NCI-H526 (cell line): ENCODE measurements around the gene KRT74.

Experiments used
- DNase-seq, 2 experiments: peaks; one replicate each; lab custom pipeline; 2025; lab: John Stamatoyannopoulos, UW

The KRT74 gene

DNA sequence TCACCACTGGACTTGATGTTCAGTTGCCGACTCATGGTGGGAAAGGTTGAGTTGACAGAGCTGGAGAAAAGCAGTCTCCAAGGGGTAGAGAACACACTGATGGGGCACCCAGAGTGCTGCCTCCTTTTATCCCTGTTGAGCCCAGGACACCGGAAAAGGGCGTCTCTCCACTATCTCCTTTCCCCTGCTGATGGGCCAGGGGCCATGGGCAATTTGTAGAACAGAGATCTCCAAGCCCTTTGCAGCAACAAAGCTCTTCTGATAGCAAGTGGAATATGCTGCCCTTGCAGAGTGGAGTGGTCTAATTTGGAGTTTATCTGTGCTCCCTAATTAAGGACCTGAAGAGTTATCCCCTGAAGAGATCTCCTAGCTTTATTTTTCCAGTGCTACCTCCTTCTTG, at the start of gene KRT74:
TSS of gene KRT74 (minus strand) at position 101 of the 400 bp plus-strand sequence. CDS start at position 35, 66 bp downstream.
- DNase-seq: no peak

DNA sequence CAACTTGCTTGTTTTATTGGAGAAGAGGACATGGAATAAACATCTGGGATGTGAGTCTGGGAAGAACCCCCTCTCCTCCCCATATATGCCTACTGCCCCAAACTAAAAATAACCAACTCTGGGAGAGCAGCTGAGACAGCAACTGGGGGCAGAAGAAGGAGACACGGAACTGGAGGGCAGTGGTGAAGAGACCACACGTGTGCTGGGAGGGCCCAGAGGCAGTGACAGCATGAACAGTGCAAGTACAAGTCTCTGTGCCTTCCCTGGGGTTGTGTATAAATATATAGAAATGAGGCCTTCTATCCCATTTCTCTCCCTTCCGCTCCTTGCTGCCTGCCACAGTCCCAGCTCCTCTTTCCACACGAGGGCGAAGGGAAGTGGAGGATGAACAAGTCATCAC, 48.7 kb upstream of the KRT74 start:
- DNase-seq: no peak

DNA sequence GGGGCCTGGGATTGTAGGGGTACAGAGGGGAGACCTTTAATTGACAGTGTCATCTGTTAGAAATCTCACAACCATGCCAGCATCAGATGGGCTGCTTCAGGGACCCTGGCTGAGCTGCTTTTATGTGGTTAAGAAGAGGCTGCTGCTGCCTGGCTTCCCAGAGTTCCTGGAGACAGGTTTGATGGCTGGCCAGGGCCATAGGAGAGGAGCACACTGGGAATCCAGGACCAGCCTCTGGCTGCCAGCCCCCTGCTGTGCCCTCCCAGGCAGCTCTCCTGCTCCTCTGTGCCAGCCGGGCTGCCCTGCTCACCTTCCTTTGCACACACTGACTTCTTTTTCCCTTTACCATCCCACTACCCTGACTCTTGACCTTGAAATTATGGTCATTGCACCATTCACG, 45.2 kb upstream of the KRT74 start:
- DNase-seq: no peak

DNA sequence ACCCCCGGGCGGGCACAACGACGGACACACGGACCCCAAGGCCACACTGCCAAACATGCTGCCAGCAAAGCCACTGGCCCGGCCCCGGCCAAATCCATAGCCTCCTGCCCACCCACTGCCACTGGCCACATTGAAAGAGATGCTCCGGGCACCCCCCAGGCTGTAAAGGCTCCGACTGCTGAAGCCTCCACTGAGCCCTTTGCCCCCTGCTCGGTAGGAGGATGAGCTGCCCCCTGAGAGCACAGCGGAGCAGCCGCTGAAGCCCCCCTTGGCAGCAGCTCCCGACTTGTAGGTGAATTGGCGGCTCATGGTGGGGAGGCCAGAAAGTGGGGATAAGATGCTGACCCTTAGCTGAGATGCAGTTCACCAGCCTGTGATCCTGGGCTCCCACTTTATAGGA, 44.6 kb upstream of the KRT74 start, which contains the start of gene KRT73:
TSS of gene KRT73 (minus strand) at position 344 of the 400 bp plus-strand sequence. CDS start at position 309, 35 bp downstream.
- DNase-seq: no peak

DNA sequence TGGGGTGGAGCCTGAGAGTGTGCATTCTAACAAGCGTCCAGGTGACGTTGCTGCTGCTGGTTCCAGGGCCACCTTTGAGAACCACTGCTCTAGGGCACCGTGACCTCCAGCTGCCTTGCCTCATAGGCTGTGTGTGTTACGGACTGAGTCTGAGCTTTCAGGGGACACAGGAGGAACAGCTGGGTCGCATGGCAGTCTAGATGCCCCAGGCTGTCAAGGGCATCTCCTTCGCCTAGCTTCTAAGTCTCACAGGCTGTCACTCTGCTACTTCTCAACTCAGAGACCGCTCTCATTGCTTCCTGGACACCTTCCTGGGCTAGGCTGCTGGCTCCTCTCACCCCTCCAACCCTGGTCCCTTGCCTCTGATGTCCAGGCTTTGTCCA, 43.8 kb upstream of the KRT74 start:
- no peak for DNase-seq

DNA sequence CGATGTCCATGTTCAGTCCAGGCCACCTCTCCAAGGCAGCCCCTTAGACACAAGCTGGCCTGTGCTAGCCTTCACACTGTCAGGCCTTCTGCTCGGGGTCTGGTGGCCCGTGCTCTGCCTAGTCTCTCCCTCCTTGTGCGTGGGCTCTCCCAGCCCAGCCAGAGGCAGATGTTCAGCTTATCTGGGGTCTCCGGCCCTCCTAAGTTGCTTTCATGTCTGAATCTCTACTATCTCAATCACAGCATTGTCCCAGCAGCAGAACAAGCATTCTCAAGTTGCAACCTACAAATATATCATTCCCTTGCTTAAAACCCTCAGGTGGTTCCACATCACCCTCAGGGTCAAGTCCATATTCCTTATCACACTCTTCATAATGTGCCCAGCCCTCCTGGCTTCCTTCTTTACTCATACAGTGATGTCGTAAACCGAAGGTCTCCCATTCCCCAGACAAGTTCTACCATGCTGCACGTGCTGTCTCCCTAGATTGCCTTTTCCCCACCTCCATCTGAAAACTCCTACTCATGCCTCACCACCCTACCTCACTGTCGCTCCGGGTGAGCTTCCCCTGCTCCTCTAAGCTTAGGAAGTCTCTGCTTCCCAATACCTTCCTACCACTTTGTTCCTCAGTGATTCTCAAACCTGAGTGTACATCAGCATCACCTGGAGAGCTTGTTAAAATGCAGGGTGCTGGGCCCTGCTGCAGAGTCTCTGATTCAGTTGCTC, 43.2 kb upstream of the KRT74 start:
- no peak for DNase-seq

DNA sequence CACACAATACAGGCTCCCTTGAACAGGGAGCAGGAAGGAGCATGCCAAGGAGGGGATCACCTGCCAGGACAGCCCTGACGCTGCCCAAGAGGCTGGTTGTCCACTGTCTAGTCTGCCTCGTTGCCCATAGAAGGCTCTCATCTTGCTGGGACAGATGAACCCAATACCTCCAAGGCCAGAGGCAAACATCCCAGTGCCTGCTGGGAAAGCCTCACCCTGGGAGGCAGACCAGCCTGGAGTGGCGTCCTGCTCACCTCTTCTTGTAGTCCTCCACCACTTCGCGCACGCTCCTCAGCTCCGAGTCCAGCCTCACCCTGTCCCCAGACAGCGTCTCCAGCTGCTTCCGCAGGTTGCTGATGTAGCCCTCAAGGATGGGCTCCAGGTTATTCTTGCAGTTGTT, 42.3 kb upstream of the KRT74 start:
- DNase-seq: no peak

DNA sequence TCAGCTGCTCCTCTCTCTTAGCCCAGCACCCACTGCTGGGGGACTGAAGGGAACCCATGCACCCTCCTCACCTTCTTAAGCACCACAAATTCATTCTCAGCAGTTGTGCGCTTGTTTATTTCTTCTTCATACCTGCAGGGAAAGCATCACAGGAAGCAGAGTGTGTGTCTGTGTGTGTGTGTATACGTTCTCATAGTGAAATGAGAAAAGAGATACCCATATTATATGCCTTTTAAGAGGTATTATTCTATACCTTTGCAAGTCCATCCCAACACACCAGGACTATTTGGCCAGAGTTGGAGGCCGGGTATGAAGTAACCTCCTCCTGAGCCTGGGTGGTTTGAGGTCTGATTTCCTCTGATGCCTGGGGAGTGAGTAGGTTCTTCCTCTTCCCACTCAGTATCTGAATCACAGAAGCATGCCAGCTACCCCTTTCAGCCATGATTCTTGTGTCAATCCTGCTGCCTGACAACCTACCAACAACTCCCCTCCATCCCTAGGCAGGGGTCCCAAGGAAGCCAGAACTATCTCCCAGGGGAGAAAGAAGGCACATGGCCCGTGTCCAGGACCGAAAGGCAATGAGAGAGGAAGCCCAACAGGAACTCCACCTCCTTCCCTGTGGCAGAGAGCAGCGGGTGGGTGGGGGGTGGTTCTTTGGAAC, 41.7 kb upstream of the KRT74 start:
- DNase-seq: no peak

DNA sequence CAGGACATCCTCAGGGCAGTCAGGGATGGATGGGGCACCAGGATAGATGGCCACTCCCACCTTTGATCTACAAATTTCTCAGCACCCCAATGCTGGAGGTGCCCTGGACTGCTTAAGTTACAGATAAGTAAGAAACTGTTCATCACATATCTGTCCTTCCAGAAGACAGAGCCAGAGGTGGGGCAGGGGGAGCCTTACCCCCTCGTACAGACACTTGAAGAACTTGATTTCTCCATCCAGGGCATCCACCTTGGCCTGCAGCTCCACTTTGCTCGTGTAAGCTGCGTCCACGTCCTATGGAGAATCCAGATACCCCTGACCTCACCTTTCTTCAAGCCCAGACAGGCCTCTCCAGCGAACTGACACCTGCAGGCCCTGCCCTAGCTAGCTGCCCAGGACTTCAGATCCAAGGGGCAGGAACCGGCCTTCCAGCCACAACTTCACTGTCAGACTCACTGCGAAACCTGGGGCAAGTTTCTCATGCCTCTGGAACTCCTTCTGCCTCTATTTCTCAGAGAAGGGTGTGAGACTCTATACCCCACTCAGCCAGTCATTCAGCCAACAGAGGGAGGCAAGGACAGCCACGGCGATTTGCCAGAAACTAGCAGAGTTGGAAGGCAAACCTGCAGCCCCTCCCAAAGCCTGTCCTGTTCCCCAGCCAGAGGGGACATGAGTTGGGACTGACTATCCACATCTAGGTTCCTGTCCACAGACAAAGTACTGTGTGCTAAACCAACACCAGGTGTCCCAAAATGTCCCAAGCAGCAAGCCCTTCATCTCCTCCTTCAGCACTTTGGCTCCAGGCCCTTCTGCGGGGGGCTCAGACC, 41.0 kb upstream of the KRT74 start:
- no peak for DNase-seq

DNA sequence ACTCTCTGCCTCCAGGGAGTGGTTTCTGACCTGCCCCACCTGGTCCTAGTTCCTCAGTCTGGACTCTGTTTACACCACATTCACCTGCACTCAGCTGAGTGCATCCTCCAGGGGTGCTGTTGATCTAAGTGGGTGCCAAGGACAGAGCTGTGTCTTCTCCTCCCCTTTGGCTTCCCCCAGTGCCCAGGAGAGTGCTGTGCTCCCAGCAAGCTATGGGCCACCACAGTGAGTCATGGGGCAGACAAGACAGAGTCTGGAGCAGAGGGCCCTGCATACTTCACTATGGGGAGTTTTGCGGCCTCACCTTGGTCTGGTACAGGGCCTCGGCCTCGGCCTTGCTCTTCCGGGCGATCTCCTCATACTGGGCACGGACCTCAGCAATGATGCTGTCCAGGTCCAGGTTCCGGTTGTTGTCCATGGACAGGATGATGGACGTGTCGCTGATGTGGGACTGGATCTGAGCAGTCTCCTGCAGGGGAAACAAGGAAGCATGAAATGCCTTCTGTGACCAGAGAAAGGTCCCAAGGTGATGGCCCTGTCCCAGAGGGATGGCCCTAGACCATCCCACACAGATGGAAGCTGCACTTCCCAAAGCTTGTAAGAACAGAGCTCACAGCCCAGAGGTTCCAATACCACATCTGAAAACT, 39.9 kb upstream of the KRT74 start:
- no peak for DNase-seq

DNA sequence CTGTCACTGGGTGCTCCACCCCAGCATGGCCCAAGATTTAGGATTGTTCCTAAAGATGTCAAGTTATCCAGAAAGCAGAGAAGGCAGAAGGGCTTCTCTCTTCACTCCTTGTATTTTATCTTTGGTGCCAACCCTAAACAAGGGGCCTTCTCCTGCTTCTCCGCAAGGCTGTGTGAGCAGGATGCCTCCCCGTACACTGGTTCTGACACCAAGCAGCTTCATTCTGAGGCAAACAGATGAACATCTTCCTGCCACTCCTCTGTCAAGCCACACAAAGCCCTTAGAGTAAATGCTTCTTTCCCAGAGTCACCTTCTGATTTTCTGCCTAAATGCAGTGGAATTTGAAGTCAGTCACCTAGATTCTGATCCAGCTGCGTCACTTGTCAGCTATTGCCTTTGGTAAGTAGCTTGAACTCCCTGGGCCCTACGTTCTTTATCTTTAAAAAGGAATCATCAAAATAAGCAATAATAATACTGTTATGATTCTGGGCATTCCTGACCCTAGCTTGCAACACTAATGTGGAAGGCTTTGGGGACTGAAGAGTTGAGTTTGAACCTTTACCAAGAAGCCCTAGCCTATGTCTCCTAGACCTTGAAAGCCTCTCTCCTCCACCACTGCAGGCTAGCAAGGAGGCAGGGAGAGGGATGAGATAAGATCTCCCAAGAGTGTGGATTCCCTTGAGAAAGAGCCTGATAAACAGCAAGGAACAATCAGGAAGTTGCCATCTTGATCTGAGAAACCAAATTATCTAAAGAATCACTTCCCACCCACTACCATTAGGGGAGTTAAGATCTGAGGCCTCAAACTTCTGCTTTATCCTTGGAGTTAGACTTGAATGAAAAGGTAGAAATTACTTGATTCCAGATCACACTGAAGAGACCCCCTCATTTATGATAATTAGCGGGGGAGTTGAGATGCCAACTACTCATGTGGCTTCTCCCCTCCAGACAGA, 39.1 kb upstream of the KRT74 start:
- no peak for DNase-seq

DNA sequence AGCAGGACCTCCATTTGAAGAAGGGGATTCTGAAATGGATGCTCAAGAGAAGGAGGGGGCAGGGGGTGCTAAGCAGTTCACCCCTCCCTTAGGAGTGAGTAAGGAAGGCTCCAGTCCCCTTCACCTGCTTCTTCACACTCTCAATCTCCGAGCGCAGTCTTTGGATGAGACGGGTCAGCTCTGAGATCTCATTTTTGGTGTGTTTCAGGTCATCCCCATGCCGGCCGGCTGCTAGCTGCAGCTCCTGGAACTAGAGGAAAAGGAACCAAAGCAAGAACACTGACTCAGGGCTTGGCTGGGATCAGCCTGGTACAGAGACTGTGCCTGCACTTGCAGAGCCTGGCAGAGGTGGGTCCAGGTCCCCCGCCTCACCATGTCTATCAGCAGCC, 37.4 kb upstream of the KRT74 start:
- DNase-seq: no peak

DNA sequence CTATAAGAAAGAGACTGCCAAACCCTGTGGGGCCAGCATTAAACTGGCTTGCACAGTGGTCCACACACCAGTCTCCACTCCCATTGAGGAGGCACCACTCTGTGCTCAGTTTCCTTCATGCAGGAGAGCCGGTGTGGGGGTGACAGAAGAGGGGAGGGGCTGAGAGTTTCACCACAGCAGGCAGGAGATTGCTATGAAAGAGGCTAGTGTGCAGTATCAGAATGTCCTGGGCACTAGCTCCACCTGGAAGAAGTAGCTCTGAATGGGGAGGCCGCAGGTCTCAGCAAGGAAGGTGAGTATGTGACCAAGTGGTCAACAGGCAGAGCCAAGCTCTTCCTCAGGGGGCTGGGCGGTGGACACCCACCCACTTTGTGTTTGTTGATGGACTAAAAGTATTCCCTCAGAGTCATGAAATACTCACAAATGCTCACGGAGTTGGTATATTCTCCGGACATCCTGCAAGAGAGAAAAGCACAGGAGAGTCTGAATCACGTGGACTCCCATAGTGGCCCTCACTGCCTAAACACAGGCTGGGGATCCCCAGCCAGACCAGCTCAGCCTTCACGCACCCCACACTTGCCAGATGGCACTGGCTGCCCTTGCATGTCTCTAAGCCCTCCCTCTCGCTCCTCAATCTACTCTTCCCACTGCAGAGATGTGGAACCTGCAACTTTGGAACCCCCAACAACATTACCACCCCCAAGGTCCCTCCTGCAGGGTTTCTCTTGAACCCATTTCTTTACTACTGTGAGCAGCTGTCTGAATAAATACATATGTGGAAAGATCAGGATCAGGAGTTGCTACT, 35.4 kb upstream of the KRT74 start:
- DNase-seq: no peak

DNA sequence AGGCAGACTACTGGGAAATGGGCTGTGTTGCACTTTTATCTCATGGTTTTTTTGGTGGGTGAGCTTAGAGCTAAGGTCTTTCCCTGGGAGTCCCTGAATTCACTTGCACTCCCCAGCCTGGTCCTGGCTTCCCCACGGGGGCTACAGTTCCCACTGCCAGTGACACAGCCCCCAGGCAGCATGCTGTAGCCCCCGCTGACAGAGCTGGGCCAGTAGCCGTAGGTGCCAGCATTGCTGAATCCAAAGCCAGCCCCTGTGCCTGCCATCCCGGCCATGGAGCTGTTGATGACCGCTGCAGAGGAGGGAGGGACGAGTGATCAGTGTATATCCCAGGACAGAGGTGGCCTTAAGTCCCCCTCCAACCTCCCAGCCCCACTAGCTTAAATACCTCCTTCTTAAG, 34.5 kb upstream of the KRT74 start:
- no peak for DNase-seq

DNA sequence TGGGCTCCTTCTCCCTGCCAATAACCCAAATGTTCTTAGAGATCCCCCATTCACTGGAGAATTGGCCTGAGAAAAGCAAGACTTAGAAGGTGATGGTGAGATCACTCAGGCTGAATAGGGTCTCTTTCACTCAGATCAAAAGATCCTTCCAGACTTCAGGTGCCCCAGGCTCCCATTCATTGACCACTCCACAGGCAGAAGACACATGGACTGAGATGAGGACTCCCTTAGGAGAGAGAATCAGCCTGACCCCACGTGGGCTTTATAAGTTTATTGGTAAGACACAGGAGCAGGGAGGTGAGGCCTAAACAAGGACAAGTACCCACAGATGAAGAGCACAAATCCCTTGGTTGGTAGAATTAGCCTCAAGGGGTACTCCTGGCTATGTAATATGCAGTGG, 33.7 kb upstream of the KRT74 start:
- no peak for DNase-seq

DNA sequence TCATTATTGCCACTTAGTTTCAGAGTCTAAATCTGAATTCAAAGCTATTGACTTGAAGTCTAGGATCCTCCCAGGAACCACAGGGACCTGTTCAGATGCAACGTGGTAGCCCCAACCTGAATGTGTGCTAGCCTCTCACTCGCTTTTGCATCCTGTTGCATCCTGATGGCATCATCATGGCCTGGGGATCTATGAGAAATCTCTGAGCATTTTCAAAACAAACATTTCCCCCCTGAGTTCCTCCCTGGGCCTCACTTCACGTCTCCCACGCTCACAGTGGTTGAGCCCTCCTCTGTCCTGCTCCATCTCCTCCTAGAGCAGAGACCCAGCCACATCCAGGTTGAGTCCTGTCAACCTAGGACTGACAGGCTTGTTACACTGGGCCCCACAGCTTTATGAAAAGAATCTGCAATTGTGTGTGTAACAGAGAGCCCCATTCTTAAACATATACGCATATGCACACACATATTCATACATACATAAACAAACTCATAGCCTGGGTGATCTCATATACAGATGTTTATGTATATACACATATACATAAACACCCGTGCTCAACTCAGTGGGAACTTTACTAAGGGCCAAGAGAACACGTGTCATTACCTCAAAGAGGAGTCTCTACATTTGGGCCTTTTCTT, 33.1 kb upstream of the KRT74 start:
- no peak for DNase-seq

DNA sequence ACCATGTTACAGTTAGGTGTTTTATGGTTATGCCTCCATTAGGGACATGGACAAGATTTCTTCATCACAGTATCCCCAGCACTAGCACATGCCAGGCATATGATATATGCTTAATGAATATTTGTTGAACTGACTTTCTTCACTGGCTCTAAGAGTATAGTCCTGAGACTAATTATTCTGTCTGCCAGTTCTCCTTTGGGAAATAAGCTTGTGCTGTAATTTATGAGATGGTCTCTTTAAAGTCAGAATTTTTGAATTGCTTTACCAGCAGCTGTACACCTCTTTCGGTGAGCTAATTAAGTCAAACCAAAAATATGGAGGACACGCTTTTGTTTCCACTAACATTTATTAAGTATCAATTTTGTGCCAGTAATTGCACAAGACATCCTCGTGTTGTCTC, 32.5 kb upstream of the KRT74 start:
- DNase-seq: no peak

DNA sequence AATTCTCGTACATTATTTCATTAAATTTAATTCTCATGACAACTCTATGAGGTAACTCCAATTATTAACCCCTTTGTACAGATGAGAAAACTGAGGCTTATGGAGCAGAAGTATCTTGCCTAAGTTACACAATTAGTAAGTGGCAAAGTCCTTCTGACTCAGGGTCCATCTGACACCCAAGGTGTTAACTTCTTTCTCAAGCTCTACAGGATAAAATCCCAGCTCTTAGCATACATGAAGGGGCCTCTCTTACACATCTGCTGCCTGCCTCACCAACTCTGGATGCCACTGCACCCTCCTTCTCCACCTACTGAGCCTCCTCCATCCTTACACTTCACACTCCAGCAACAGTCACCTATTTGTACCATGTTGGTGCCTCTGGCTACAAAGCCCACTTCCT, 31.9 kb upstream of the KRT74 start:
- no peak for DNase-seq

DNA sequence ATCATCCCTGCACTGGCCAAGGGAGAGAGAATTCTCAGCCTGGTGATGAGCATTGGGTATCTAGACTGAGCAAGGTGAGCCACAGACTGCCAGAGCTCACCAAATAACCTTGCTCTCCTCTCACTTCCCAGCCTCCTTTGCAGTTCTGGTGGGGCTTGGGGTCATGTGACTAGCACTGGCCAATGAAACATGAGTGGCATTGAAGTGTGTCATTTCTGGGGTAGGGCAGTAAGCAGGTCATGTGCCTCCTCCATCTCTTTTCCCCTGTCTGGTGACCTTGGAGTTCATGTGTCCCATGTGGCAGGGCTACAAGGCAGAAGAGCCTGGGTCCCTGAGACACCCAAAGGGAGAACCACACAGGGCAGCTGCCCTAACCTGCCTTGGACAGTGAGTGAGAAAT, 31.2 kb upstream of the KRT74 start:
- DNase-seq: no peak

DNA sequence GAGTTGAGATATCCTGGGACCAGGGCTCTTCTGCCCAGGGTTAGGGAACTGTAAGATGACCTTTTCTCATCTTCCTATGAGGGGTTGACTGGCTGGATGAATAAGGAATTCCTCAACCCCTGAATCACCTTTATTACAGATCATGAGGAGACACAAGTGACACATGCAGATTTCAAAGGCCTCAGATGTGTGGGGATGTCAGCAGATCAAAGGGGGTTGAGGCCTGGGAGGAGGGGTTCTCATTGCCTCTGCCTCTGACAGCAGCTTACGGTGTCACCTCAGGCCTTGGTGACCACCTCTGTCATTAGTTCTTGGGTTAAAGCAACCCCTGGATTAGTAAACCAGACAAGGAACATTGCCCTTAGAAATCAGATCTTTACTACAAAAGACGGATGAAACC, 29.7 kb upstream of the KRT74 start:
- no peak for DNase-seq
